Activated CD4-positive, alpha-beta T cell treated with anti-CD3 and anti-CD28 coated beads, Interleukin-10, Interleukin-2, amounts not matched to agents 100 ng/mL and 50 ng/mL, durations not matched to agents 16 hours and 8 hours (primary cell): ENCODE measurements around the gene SSUH2.

Source experiments
- DNase-seq: peaks from one replicate; pipeline ENCODE4 v3.0.0-alpha.2; 2020

The SSUH2 gene

DNA sequence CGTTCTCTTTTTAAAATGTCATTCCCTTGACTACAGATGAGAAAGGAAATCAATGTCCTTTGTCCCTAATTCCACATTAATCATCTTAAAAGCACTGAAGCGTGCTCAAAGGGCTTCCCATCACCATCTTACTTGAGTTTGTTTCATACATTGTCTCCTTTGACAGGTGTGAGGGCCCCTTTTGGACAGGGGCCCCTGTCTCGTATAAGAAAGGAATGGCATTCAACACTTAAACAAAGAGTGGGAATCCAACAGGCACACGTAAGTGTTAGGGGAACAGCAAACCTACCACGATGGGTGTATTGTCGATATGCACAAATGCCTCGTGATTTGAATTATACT is 5.0 kb downstream of the SSUH2 start:
- DNase-seq: no peak

DNA sequence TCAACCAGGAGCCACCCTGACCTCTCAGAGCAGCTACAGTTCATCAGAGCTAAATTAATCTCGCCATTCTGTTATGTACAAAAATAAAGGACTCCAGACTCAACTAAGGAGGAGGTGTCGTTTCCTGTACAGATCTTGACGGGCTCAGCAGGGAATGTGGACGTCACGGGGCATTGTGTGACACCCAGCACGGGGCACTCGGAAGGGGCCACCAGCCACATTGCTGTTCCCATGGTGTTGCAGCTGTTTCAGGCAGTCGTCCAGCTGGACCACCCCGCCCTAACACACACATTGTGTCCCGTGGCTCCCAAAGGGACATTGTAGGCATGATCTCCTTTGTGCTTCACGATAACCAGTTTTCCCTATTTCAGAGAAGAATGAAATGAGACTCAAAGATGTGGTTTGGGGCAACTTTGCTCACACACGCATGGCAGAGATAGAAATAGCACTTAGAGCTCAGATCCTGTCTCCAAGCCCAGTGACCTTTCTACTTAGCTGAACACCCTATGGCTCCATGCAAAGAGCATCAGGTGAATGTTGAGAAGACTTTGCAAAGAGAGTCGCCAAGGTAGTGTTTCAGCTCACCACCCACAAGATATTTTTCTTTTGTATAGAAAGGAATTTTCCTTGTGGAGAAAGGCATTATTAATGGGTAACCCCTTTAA is 5.5 kb downstream of the SSUH2 start:
- no peak for DNase-seq

DNA sequence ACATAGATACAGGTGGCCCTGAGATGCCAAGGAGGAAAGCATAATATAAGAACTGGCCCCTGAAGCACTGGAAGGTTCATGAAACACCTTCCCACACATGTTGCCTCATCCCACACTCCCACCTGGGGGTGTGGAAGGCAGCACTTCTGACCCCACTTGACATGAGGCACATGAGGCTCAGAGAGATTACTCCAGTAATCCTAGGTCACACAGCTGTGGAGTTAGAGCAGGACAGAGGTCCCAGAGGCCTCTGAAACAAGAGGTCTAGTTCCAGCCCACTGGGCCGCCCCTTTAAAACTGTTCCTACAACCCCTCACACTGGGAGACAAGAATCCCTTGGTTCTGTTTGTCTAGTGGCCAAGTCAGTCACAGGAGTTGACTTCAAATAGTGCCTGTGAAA is 7.2 kb downstream of the SSUH2 start:
- no peak for DNase-seq

DNA sequence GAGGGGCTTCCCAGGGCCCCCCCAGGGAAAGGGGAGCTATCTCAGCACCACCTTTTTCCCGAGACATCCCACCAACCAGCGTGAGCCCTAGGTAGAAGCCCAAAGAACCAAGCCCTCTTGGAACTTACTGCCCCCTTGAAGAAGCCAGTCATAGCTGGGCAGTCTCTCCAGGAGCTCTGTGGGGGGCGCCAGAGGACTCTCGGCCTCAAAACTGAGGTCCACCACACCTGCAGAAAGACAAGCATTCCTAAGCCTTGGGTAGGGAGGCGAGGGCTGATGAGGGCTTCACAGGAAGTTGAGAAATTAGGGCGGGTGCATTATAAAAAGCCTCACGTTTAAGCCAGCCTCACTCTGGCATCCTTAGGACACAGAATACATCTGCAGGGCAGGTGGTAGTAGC is 9.0 kb downstream of the SSUH2 start:
- DNase-seq: no peak

DNA sequence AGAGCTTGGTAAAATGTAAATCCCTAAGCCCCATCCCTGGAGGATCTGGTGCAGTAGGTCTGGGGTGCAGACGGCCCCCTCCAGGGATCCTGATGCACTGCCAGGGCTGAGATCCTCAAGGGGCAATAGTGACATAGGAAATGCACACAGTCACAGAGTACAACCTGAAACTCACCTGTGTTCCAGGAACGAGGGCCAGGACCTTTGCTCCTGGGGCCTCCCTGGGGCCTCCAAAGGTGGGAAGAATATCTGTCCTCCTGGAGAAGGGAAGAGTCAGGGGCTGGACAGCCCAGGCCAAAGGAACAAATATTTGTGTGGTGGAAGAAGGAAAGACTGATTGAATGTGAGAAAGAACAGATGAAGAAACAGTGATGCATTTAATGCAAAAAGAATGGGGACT is 9.5 kb downstream of the SSUH2 start:
- no peak for DNase-seq

DNA sequence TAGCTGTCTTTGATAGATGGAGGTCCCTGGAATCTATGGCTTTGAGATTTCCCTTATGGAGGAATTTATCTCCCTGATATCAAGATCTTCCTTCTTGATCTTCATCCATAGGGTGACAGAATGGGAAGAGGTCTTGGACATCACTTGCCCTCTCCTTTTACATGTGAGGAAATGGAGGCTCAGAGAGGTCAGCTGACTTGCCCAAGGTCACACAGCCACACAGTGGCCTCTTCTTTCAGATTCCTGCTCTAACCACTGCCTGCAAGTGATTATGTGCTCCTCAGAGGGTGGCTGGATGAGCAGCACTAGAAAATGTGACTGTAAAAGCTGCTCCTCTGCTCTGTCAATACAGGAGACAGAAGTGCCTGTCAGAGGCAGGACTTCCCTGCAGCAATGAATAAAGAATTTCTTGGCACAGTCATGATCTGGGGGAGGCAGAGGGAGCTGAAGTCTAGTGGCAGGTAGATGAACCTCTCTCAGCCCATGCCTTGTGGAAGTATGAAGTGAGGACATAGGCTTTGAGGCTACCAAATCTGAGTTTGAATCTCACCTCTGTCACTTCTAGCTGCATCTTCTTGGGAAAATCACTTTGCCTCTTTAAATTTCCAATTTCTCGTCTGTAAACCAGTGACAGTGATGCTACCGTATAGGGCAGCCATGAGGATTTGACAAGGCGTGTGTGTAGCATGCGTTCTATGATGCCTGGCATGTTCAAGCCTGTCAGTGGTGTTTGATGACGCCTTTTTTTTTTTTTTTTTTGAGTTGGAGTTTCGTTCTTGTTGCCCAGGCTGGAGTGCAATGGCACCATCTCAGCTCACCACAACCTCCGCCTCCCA is 12.0 kb downstream of the SSUH2 start:
- no peak for DNase-seq

DNA sequence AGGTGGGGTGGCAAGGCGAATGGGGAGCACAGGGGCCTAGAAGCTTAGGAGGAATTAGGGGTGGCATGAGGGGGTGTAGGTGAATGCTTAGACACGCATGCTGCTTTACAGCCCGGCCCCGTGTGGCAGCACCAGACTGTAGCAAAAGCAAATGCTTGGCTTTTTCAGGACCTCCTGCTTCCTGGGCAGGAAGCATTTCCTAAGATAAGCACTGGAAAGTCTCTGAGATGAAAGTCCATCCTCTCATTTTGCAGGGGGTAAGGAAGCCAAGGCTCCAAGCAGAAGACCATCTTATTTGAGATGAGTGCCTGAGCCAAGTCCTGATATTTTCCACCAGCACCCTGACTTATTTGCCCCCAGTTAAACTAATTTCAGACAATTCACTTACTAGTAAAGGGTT is 12.9 kb downstream of the SSUH2 start:
- no peak for DNase-seq

DNA sequence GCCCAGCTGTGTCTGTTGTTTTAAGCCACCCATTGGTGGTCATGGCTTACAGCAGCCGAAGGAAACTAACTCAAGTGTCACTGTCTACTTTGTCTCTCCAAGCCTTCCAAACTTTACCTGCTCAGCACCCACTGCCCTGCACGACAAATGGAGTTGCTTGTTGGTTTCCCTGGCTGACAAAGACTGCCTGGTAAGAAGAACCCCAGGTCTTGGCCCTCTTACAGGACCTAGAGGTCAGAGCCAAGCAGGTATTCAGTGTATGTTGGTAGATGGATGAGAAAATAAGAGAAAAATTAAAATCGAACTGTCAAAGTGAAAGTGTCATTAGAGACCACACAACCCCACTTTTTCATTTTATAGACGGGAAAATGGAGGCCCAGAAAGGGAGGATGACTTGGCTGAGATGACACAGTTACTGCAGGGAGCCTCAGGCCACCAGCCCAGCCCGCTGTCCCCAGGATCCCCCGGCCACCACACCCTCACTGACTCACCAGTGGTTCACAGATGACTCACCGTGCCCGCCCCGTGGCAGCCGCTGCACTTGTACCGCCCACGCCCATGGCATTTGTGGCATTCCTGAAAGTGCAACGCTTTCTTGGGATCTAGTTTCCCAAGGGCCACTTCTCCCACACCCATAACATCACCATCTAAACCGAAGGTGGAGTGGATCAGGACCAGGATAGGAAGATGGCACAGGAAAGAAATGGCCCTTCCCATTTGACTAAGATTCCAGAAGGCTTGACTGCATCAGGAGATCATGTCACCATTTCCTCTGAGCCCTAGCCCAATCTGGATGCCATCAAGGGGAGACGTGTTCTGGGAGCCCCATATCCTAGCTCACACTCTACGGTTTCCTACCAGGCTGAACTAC is 15.2 kb downstream of the SSUH2 start:
- DNase-seq: peak; percentile 85

DNA sequence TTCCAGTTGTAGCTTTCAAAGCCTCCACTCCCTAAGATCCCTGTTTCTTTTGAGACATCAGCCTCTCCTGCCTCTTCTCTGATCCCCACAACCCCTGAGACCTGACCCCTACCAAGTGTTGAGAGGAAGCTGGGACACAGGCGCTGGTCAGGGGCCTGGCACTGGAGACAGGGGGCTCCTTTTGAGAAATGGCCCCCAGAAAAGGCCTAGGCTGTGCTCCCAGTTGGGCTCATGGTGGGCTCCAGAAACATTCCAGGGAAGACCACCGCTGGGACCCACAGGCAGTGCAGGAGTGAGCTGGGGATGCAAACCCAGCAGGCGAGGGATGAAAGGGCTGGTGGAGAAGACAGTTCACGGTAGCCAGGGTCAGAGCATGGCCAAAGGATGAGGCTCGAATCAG is 16.6 kb downstream of the SSUH2 start:
- DNase-seq: no peak

DNA sequence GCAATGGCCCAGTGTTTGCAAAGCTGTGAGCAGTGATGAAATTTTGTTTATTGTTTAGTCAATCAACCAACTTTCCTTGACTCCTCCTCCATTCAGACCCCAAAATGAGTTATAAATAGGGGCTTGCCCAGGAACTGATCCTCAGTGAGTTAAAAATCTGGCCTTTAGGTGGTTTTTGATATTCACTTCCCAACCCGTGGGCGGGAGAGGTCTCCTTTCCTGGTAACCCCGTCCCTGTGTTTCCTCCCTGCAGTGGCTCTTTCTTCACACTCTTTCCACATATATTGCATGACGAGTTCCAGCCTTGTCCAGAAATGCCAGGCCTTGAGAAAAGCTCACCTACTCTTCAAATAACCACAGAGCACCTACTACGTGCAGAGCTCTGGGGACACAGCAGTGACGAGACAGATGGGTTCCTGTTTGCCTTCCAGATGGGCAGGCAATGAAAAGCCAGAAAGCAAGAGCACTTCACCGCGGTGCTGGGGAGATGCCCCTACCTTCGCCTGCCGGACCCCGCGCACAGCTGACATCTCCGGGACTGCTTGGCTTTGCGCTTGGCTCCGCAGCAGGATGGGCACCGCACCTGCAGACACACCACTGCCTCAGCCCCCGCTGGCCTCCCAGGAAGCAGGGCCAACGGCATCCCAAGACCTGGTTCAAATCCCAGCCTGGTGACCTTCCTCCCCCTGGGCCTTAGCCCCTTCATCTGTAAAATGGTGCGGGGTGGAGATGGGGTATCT is 17.2 kb downstream of the SSUH2 start:
- no peak for DNase-seq

DNA sequence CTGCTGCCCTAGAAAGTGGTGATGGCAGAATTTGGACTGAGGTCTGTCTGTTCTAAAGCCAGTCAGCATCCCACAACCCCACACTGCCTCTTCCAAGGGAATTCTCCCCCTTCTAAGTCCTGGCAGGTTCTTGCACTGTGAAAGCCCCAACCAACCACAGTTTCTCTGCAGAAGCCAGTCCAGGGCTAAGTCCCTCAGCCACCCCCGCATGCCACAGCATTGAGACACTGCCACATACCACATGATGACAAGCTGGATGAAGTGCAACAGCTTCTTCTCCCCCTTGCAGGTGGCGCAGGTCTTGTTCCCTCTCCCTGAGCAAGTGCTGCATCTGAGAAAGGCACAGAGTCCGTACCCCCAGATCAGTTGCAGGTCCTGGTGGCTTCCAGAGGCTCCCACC is 18.6 kb downstream of the SSUH2 start:
- no peak for DNase-seq

DNA sequence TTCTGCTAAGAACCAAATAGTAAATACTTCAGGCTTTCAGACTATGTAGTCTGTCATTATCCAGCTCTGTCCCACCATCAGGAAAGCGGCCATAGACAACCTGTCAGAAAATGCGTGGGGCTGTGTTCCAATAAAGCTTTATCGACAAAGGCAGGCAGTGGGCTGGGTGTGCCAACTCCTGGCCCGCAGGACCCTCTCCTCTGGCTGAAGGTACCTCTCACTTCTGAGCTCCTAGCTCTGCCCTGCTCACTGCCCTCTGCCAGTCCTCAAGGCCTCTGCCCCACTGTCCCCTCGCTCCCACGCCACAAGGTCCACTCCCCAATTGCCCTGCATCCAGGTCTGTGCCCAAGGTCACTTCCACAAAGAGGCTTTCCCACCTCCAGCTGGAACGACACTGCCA is 20.0 kb downstream of the SSUH2 start:
- DNase-seq: no peak

DNA sequence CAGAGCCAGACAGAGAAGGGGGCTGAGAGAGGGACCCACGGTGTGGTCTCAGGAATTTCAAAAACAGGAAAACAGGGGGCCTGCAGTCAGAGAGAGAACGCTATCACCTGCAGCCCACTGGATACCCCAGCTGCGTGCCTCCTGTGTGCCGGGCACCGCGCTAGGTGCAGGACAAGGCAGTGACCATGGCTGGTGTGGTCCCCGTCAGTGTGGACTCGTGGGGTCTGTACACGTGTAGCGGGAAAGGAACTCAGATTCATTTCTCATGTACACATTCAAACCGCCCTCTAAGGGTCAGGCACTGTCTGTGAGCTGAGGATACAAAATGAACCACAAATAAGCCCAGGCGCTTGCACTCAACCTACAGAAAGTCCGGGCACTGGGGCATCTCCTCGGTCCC is 20.9 kb downstream of the SSUH2 start:
- DNase-seq: no peak

DNA sequence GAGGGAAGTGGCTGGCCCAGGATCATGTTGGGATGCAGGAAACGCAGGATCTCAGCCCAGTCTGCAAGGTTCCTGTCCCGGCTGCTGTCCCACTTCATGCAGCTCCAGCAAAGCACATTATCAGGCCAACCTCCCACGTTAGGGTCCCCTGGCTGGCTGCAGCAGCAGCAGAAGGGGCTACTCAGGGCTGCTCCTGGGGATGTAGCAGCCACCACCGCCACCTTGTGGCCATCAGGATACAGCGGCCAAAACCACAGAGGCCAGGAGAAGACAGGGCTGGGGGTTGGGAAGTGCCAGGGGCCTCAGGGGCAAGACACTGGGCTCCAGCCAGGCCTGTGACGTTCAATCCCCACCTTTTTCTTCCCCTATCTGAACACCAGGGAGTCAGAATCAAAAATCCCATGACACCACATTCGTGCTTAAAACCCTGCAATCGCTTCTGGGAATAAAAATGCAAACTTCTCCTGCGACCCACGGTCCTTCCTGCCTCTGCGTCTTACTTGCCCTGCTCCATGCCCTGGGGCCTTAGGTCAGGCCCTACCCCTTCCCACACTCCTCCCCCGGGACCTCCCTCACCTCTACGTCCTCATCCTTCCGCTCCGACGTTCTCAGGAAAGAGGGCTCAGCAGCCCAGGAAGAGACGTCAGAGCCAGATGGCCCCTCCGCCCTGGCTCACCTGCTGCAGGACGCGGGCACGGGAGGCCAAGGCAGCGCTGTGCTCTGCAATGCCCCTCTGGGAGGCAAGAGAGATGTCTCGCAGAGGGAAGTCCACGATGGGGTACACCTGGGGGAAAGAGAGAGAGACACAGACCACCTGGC is 21.5 kb downstream of the SSUH2 start:
- DNase-seq: peak; percentile 57

DNA sequence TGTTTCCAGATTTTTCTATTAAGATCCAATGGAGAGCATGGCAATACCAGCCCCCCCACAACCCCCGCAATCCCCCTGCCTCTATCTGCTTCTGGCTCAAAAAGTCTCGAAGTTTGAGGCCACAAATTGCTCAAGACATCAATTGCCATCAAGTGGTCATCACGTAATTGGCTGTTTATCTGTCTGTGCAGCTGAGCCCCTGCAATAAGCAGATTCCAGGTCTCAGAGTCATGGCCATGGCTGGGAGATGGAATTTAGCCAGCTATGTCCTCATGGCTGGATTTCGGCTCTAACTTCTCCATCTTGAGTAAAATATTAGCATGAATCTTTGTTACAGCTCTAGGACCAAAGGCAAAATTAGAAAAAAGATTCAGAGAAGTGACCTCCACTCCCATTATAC is 22.7 kb downstream of the SSUH2 start:
- no peak for DNase-seq

DNA sequence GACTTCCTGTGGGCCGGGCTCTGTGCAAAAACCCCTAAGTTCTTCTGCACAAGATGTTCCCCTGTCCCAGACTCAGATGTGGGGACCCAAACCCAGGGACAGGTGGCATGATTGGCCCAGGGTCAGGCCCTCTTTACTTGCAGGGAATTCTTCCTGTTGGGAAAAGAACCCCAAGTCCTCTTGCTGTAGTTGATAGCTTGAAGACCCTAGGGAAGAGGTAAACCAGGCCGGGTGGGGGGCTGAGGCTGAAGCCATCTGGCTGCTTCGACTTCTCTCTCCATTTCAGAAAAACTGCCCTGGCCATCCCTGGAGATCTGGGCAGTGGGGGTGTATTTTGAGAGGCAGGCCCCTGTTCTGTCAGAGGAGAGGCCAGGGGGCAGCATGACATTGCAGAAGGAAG is 23.5 kb downstream of the SSUH2 start:
- DNase-seq: no peak

DNA sequence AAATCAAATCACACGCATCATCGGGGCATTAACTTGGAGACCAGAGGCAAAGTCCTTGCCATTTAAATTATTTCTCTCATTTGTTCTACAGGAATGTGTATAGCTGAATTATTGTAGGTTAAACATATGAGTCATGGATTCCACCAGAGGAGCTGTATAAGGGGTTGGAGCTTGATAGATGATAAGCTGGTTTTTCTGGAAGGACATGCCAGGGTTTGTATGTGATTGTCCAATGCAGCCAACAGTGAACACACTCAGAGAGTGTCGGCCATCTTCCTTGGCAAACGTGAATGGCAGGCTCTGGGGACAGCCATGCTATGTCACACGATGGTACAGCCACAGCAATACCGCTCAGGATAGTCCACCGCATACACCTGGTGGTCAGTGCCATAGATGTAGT is 25.1 kb downstream of the SSUH2 start:
- DNase-seq: no peak

DNA sequence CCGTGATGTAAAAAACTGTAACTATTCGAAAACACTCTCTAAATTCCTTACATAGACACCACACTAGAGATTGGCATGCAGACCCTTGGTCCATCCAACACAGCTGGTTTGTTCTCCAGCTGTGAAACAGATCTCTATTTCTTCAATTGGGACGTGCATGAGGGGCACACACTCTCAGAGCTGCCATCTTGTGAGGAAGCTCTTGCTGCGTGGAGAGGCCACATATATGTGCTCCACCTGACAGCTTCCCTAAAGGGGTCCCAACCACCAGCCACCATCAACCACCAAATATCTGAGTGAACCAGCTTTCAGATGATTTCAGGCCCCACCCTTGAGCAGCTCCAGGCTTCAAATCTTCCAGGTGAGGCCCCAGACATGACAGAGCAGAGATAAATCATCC is 25.6 kb downstream of the SSUH2 start:
- DNase-seq: no peak

DNA sequence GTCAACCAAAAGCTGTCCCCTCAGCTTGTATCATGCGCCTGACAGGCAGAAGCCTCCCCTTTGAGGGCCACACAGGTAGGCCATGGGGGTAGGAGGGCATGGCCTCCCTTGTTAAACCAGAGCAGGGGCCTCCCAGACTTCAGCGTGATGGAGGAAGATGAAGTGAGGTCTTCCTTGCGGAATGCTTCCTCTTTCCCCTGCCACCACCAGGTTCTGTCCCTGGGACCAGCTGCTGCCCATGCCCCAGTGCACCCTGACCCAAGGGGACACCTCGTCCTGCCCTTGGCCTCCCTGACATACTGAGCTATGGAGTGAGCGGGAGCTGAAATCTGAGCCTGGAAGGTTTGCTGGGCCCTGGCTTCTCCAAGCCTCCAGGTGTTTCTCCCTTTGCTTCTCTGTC is 26.7 kb downstream of the SSUH2 start:
- no peak for DNase-seq

DNA sequence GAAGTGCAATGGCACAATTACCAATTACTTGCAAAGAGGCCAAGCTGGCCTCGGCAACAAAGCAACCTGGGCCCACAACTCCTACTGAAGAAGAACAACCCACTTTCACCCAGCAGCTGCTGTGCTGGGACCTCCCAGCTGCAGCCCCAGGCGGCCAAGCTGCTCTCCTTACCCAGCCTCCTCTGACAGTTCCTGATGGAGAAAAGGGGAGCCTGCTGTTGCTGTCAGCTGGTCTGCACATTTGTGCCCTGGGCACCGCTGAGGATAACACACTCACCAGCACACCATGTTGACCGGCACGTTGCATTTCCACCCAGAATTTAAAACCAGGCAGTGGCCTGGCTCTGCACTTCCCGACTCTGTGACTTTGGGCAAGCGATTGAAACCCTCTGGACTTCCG is 33.6 kb downstream of the SSUH2 start:
- no peak for DNase-seq

DNA sequence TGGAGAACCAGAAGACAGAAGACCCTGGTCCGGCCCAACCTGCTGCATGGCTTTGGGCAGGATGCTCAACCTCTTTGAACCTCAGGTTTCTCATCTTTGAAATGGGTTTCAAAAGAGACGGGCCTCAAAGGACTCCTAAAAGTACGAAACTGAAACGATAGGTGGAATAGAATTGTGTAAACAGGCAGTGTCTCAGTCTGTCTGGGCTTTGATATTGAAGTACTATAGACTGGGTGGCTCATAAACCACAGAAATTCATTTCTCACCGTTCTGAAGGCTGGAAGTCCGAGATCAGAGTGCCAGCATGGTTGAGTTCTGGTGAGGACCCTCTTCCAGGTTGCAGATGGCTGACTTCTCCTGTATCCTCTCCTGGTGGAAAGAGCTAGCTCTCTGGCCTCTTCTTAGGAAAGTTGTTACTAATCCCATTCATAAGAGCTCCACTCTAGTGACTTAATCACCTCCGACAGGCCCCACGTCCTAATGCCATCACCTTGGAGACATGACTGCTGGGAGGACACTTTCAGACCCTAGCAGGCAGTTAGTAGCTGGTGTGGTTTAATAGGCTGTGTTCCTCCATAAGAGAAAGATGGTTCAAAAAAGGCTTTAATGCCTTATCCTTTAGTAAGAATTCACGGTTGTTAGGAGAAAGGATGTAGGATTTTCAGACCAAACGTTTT is 35.7 kb downstream of the SSUH2 start:
- no peak for DNase-seq
